MG63 (cell line): ENCODE results near the gene WIPF1. TPM values are rescaled to one million over a fixed set of nuclear protein-coding genes. Genes with fewer than 3 reads are reported as not detected.

Source experiments
- DNase-seq: peaks from one replicate; pipeline ENCODE4 v3.0.0-alpha.2; 2020
- H3K27me3 ChIP-seq: fragments of 250-450 bp; sonication (Bioruptor Pico); 2 replicates; pipeline ENCODE4 v1.5.1; 2020; ENCODE audit warnings: mild to moderate bottlenecking, moderate library complexity
- H3K36me3 ChIP-seq: fragments of 250-450 bp; sonication (Bioruptor Pico); 2 replicates; pipeline ENCODE4 v1.5.1; 2020; ENCODE audit warnings: mild to moderate bottlenecking, moderate library complexity
- H3K4me3 ChIP-seq: fragments of 250-450 bp; sonication (Bioruptor Pico); 2 replicates; pipeline ENCODE4 v1.5.1; 2020; ENCODE audit warnings: mild to moderate bottlenecking, moderate library complexity
- H3K9me3 ChIP-seq: fragments of 250-450 bp; sonication (Bioruptor Pico); 2 replicates; pipeline ENCODE4 v1.5.1; 2020; ENCODE audit warnings: mild to moderate bottlenecking, moderate library complexity
- total RNA-seq: library from RNA; depleted of rRNA; stranded (reverse); fragments of >200 nt; shearing (Covaris generic); gene quantifications from 2 replicates; pipeline ENCODE4 v1.2.3, GENCODE V29; 2014; ENCODE audit warnings: low replicate concordance

Gene WIPF1
- total RNA-seq, 1 experiment from 2014 or later: 4.3 TPM

DNA sequence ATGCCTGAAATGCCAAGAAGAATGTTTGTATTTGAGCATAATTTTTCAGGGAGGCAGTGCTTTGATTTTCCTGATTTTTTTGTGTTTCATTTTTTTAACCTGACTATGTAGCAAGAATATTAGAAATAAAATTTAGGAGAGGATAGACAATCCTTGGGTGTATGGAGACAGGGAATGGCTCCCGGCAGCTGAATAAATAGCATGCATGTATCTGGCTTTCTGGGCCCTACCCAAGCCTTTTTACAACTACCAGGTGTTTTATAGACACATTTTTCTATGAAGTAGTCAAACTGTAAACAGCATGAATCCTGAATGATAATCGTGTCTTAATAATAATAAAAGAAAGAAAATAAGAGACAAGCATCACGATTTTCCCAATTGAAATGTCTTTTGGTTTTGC, 52.4 kb downstream of the WIPF1 start:
- Histone ChIP-seq H3K4me3 (no peak overlapping the region), H3K36me3 (no peaks in the 10 kb centered on the region), H3K27me3 (0 out of 2 replicates have a peak, but pooled peaks cover 3% of the 10 kb centered on the region), H3K9me3 (no peaks in the 10 kb centered on the region)
- no peak for DNase-seq

DNA sequence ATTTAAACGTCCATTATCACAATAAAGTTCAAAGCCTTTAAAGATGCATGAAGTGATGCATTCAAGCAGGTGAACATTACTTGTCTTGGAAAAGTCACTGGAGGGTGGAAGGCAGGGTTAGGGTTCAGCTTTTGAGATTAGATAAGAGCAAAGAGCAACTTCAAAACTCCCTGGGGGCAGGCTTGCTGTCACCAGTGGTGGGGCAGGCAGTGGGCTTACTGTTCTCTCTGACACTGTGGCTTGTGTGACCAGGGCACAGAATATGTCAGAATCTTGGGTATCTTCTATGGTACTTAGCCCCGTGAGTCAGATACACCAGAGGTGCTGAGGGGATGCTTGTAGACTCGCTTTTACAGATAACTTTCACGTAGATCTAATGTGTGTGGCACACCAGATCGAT, 52.8 kb downstream of the WIPF1 start:
- no peak overlapping the region for H3K4me3 ChIP-seq
- DNase-seq: no peak

DNA sequence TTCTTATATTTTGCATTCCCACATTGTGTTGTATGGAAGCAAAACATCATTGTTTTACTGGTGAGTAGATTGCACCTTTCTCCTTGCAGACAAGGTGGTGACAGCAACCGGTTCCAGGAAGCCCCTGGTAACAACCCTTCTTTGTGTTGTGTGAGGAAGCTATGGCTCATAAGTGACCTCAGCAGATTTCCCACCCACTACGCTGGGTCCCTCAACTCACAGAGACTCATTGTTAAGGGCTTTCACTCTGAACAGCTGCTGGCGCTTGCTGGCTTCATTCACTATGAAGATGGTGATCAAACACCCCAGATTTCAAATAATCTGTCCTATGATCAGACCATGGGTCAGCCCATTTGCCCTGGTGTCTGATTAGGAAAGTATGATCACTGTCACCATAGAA, 53.4 kb downstream of the WIPF1 start:
- Histone ChIP-seq H3K4me3 (no peak overlapping the region), H3K27me3 (0 out of 2 replicates have a peak, but pooled peaks cover 3% of the 10 kb centered on the region), H3K36me3 (no peaks in the 10 kb centered on the region), H3K9me3 (no peaks in the 10 kb centered on the region)
- no peak for DNase-seq

More for the DNA sequence above, 52.8 kb downstream of the WIPF1 start:
- Histone ChIP-seq H3K27me3 (0 out of 2 replicates have a peak, but pooled peaks cover 3% of the 10 kb centered on the region), H3K36me3 (no peaks in the 10 kb centered on the region), H3K9me3 (no peaks in the 10 kb centered on the region)

DNA sequence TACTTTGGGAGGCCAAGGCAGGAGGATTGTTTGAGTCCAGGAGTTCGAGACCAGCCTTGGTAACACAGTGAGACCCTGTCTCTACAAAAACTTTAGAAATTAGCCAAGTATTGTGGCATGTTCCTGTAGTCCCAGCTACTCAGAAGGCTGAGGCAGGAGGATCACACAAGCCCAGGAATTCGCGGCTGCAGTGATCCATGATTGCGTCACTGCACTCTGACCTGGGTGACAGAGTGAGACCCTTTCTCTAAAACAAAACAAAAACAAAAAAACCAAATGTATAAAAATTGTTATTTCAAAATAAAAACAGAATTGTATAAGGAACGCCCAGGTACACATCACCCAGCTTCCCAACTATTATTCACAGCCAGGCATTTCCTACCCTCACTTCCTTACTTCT, 56.7 kb downstream of the WIPF1 start:
- Histone ChIP-seq H3K4me3 (no peak overlapping the region), H3K27me3 (0 out of 2 replicates have a peak, but pooled peaks cover 3% of the 10 kb centered on the region), H3K36me3 (no peaks in the 10 kb centered on the region), H3K9me3 (no peaks in the 10 kb centered on the region)
- DNase-seq: no peak

DNA sequence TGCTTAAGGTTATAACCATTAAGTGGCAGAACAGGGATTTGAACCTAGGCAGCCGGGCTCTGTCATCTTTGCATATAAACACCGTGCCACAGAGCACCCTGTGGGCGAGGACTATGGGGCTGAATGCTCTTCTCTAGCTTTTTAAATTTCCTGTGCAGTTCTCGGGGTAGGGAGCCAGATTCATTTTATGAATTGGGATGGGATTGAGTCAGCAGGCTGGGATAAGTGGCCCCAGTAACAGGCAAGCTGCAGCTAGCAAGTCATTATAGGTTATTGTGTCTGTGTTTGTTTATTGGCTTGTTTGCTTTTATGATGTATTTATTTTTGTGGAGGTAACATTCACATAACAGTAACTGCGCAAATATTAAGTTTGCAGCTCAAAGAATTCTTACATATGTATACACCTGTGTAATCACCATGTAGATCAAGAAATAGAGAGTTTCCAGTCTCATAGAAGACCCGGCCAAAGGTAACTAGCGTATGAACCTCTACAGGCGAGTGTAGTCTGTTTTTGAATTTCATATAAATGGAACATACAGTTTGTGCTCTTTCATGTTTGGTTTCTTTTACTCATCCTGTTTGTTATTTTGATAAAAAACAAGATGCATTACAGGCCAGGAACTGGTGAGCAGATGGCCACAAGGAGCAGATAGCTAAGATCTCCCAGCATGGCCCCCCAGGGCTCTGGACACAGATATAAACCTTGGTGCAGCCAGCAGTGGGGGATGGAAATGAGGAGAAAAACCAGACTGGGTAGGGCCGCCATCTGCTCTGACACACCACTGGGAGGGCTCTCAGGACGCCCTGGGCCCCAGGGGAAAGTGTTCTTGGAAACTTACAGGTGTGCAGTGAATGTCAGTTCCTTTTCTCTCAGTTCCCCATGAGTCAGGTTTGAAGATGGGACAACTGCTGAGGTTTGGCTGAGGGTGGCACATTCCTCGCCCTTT, 61.6 kb downstream of the WIPF1 start:
- no peaks in the 10 kb centered on the region for H3K36me3 ChIP-seq
- H3K4me3 ChIP-seq: no peak overlapping the region
- no peaks in the 10 kb centered on the region for H3K9me3 ChIP-seq
- no peak for DNase-seq
- H3K27me3 ChIP-seq: no peaks in the 10 kb centered on the region

DNA sequence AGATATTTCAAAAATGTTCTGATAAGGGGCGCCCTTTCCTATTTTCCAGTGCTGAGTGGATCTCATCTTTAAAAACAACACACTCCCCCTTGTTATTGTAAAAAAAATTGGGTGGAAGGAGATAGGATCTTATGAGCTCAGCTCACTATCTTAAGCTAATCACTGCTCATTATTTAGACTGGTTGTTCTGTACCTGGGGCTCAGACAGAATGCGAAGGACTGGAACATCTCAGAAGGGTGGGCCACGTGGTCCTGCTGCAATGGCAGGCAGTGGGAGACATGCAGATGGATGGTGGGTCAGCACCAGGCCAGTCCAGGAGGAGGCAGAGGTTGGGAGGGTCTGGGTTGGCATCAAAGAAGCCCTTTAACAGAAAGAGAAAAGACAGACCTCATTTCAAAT, 62.5 kb downstream of the WIPF1 start:
- Histone ChIP-seq H3K9me3 (no peaks in the 10 kb centered on the region), H3K4me3 (no peak overlapping the region), H3K27me3 (no peaks in the 10 kb centered on the region), H3K36me3 (no peaks in the 10 kb centered on the region)
- DNase-seq: no peak

DNA sequence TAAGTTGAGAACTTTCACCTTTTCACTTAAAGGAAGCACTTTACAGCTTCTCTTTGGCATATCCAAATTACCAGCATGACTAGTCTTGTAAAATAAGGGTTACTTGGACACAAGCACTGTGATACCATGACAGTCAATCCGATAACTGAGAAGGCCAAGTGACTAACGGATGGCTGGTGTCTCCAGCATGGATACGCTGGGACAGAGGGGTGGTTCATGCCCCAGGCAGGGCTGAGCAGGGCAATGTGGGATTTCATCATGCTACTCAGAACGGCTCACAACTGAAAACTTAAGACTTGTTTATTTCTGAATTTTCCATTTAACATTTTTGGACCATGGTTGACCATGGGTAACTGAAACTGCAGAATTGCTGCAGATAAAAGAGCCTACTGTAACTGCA, 67.7 kb downstream of the WIPF1 start:
- Histone ChIP-seq H3K9me3 (no peaks in the 10 kb centered on the region), H3K4me3 (no peak overlapping the region), H3K27me3 (no peaks in the 10 kb centered on the region), H3K36me3 (no peaks in the 10 kb centered on the region)
- DNase-seq: no peak

DNA sequence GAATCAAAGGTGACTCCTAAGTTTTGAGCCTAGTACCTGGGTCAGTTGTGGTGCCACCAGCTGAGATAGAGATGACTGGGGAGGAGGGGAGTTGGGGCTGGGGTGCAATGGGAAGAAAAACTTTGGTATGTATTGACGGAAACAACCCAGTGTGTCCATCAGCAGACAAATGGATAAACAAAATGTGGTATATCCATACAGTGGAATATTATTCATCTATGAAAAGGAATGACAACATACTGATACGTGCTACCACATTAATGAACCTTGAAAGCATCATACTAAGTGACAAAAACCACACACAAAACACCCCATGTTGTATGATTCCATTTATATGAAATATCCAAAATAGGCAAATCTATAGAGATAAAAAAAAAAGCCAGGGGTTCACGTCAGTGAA, 69.6 kb downstream of the WIPF1 start:
- no peaks in the 10 kb centered on the region for H3K36me3 ChIP-seq
- no peaks in the 10 kb centered on the region for H3K27me3 ChIP-seq
- no peak overlapping the region for H3K4me3 ChIP-seq

DNA sequence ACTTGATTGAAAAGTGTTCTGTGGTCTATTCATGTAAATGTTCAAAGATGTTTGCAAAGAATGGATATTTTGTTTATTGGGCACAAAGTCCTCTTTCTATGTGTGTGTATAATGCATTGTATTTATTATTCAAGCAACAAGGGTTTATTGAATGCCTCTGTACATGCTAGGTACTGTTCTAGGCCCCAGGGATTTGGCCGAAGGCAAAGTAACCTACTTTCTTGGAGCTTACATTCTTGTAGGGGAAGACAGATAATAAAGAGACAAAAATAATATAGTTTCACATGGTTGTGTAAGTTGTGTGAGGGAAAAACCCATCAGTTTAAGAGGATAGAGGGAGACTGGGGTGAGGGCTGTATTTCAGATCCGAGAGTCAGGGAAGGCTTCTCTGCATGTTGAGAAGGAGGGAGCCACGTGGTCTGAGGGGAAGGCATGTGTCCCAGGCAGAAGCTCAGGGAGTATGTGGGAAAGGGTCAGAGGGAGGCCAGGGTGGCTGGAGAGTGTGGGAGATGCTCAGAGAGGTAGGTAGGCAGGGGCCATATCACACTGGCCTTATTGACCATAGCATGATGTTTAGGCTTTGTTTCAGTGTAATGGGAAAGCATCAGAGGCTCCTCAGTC, 70.4 kb downstream of the WIPF1 start:
- DNase-seq: no peak
- H3K9me3 ChIP-seq: no peaks in the 10 kb centered on the region
- no peaks in the 10 kb centered on the region for H3K36me3 ChIP-seq
- H3K4me3 ChIP-seq: no peak overlapping the region
- peaks cover 3% of the 10 kb centered on the region for H3K27me3 ChIP-seq

More for the DNA sequence above, 69.6 kb downstream of the WIPF1 start:
- H3K9me3 ChIP-seq: no peaks in the 10 kb centered on the region
- no peak for DNase-seq

DNA sequence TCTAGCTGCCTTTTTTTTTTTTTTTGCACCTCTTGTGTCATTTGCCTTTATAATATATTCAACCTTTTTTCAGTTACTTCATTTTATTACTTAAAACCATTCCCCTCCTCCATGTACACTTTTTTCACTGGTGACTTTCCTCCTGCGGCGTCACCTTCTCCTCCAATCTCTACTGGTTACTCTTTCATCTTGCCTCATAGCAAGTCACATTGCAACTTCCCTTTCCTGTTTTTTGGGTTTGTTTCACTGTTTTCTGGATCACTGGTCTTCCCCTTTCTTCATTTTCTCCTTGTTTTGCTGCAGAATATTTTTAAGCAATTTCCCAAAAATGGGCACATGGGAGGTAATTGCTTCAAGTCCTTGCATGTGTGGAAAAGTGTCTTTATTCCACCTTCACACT, 73.1 kb downstream of the WIPF1 start:
- no peaks in the 10 kb centered on the region for H3K9me3 ChIP-seq
- H3K36me3 ChIP-seq: no peaks in the 10 kb centered on the region
- no peak for DNase-seq
- H3K27me3 ChIP-seq: peaks cover 4% of the 10 kb centered on the region
- H3K4me3 ChIP-seq: no peak overlapping the region

DNA sequence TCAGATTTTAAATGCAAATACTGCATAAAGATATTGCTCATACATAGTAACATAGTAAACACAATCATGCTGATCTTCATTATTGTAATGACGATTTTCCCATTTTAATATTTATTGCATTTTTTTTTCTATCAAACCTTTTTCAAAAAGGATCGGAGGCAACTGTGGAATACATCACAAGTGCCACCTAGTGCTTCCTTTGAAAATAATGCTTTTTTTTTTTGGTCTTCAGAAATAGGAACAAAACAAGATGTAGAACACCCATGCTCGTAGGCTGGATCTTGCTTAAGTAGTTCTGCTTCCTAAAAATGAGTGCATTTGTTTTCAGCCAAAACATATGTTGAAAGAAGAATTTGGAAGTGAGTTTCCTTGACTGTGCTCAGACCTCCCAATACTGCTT, 75.1 kb downstream of the WIPF1 start:
- H3K9me3 ChIP-seq: no peaks in the 10 kb centered on the region
- H3K36me3 ChIP-seq: no peaks in the 10 kb centered on the region
- no peak for DNase-seq
- no peak overlapping the region for H3K4me3 ChIP-seq
- H3K27me3 ChIP-seq: peaks cover 4% of the 10 kb centered on the region

DNA sequence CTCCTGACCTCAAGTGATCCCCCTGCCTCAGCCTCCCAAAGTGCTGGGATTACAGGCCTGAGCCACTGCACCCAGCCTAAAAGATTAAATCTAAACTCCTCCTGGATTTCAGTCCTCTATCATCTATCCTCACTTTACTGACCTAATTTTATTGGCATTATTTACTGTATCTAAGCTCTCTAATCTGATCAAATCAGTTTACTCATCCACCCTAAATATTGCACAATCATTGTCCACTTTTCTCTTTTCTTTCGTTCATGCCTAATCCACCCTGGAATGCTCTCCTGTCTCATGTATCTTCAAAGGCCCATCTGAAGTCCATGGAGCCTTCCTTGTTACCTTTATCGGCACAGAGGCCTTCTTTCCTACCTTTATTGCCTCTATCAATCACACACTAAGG, 79.2 kb downstream of the WIPF1 start:
- no peak for DNase-seq

DNA sequence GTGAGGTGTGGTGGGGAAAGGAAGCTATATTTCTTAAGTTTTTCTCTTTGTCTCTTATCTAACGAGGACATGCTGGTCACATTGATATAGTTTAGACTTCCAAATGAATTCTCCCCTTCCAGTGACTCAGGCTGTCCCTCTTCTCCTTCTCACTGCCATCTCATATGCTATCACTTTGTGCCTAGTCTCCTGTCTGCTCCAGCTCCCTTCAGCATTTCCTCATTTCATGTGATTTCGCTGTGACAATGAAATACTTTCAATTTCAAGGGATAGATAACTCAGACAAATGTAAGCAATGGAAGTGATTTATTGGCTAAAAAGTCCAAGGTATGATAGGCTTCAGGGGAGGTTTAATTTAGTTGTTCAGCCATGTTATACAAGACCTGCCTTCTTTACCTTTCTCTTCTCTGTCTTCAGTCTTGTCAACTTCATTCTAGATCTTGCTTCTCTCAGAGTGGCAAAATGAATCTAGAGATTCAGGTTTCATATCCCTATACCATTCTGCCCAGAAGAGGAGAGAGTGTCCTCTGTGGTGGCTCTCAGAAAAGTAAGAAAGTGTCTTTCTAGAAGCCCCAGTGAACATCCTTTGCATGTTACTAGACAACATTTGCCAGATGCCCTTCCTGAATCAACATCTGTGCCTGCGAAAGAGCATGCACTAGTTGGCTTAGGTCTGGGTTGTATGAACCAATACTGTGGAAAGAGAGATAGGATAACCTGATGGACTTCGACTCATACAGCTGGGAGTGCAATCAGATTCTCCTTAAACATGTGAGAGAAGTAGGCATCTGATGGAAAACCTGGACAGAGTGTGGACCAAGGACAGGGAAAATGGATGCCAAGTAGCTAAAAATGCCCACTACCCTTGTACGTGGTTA, 80.9 kb downstream of the WIPF1 start:
- Histone ChIP-seq H3K9me3 (no peaks in the 10 kb centered on the region), H3K27me3 (no peaks in the 10 kb centered on the region; the same call in 1 of the 2 replicates), H3K36me3 (no peaks in the 10 kb centered on the region), H3K4me3 (no peak overlapping the region)
- DNase-seq: no peak

More for the DNA sequence above, 79.2 kb downstream of the WIPF1 start:
- H3K4me3 ChIP-seq: no peak overlapping the region
- peaks cover 4% of the 10 kb centered on the region for H3K27me3 ChIP-seq
- H3K36me3 ChIP-seq: no peaks in the 10 kb centered on the region
- no peaks in the 10 kb centered on the region for H3K9me3 ChIP-seq

DNA sequence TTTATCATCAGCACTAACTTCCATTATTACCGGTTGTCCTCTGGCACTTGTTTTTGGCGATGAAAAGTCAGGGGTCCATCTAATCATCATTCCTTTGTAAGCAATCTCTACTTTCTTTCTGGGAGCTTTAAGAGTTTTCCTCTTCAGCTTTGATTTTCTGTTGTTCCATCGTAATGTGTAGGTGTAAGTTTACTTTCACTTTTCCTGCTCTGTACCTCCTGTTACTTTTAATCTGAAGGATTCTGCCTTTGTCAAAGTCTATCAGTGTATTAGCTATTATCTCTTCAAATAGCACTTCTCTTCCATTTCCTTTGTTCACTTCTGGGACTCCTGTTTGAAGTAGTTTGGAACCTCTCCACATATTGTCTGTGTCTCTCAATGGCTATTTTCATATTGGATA, 85.3 kb downstream of the WIPF1 start:
- no peaks in the 10 kb centered on the region for H3K27me3 ChIP-seq
- H3K4me3 ChIP-seq: no peak overlapping the region
- H3K36me3 ChIP-seq: no peaks in the 10 kb centered on the region
- no peak for DNase-seq
- peaks cover 14% of the 10 kb centered on the region for H3K9me3 ChIP-seq

DNA sequence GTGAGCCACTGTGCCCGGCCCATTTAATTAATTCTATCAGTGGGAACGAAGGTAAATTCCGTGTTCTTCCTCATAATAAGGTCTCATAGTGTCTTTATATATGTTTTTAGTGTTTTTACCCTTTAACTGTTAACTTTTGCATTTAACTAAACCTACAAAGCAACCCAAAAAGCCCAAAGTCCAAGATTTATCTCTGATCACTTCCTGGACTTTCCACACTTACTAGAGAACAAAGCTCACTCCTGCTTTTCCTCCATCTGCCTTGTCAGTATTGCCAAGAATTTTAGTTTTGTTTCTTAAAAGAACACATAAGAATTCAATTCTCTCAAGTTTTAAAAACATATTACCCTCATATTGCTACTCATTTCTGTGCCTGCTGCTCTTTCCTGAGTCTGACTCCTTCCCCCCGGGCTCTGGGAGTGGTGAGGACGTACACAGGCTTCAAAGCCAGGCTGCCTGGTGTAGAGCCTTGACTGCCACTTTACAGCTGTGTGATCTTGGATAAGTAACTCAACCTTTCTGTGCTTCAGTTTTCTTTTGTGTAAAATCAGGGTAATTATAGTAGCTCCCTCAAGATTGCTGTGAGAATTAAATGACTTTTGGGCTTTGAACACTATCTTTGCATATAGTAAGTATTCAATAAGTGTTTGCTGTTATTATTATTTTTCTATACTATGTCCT, 85.9 kb downstream of the WIPF1 start:
- Histone ChIP-seq H3K27me3 (no peaks in the 10 kb centered on the region), H3K9me3 (peaks cover 14% of the 10 kb centered on the region), H3K4me3 (no peak overlapping the region), H3K36me3 (no peaks in the 10 kb centered on the region)
- DNase-seq: no peak

DNA sequence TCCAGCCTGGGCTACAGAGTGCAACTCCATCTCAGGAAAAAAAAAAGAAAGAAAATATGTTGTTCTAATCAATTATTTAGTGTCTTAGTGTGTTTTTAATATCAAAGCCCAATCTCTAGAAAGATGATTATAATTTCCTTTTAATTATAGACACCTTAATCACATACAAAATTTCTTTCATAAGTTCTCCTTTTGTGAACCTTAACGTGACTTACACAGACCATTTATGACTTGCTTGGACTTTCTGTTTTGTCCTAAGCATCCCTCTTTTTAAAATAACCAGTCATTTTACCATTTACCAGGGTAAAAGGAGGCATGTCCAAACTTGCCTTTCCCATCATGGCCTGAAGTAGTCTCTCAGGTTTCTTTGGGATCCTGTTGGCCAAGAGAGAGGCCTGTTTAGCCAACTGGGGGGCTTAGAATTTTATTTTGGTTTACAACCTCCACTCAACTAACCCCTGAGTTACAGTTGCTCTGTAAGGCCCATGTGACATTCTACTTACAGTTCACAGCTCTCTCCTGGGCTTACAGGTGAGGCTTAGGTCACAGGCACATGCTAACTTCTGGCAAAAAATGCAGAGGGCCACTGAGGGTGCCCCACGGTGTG, 86.9 kb downstream of the WIPF1 start:
- no peak overlapping the region for H3K4me3 ChIP-seq
- peaks cover 14% of the 10 kb centered on the region for H3K9me3 ChIP-seq
- H3K27me3 ChIP-seq: no peaks in the 10 kb centered on the region
- DNase-seq: no peak
- H3K36me3 ChIP-seq: no peaks in the 10 kb centered on the region
